B cell (primary cell): ENCODE results near the gene INSR. TPM values are rescaled to one million over a fixed set of nuclear protein-coding genes. Genes with fewer than 3 reads are reported as not detected.
"Not testable (repeated sequence)": the region's sequence is repeated elsewhere in the genome, so short reads cannot be mapped to it uniquely, and the experiment has no call there.

ENCODE experiments used
- ATAC-seq: fragments of 200-7000 bp; cut with Tn5 transposase; one replicate; pipeline ENCODE4 v1.10.0; 2021; ENCODE audit warnings: low read depth, mild to moderate bottlenecking, moderate number of reproducible peaks, moderate library complexity
- CTCF ChIA-PET: fragments of 350-600 bp; sonication (Branson Sonifier 250); formaldehyde crosslinking; loops from one replicate; lab custom pipeline; 2021; ENCODE audit warnings: antibody characterized with exemption, inconsistent platforms; lab: Charles Lee
- POLR2A ChIA-PET: fragments of 350-600 bp; sonication (Branson Sonifier 250); formaldehyde crosslinking; loops from one replicate; lab custom pipeline; 2021; ENCODE audit warnings: antibody characterized with exemption; lab: Charles Lee
- DNase-seq: peaks from one replicate; pipeline ENCODE4 v3.0.0; 2013
- H2AFZ ChIP-seq: 2 replicates; pipeline ENCODE4 v1.6.1; 2012; ENCODE audit warnings: mild to moderate bottlenecking, low read depth, low read length; ENCODE audit not compliant: insufficient read depth, poor library complexity, severe bottlenecking
- H3K27ac ChIP-seq, 2 donors: 1 replicate in 1 of 2; 2 replicates in 1 of 2; pipeline ENCODE4 v1.5.1; 2012 to 2013; ENCODE audit warnings: low read length in 2 of 2, mild to moderate bottlenecking in 2 of 2, moderate library complexity in 1 of 2
- H3K27me3 ChIP-seq, 4 experiments: fragments of 200-600 bp in 1 of 4; sonication (generic) in 1 of 4; replicated peaks in 1 of 4; 1 replicate in 2 of 4; 2 replicates in 2 of 4; pipeline versions ENCODE4 v1.6.1 to v1.7.0; 2013 to 2016; ENCODE audit warnings: low read length in 3 of 4, mild to moderate bottlenecking in 2 of 4, mixed read lengths in 1 of 4, moderate library complexity in 1 of 4; ENCODE audit not compliant: insufficient read depth in 4 of 4, control insufficient read depth in 3 of 4; ENCODE audit errors: control extremely low read depth in 1 of 4
- H3K36me3 ChIP-seq, 2 experiments: replicated peaks in 1 of 2; 1 replicate in 1 of 2; 2 replicates in 1 of 2; pipeline versions ENCODE4 v1.6.1 to v1.7.1; 2013; ENCODE audit warnings: low read length in 1 of 2; ENCODE audit not compliant: insufficient read depth in 2 of 2, control insufficient read depth in 1 of 2; ENCODE audit errors: control extremely low read depth in 1 of 2, extremely low read depth in 1 of 2
- H3K4me1 ChIP-seq, 2 donors: fragments of 200-600 bp in 1 of 2; sonication (generic) in 1 of 2; 1 replicate in 1 of 2; 2 replicates in 1 of 2; pipeline versions ENCODE4 v1.5.1 to v1.6.1; 2013 to 2017; ENCODE audit warnings: low read length in 2 of 2; ENCODE audit not compliant: control insufficient read depth in 2 of 2, insufficient read depth in 2 of 2
- H3K4me2 ChIP-seq: replicated peaks from 2 replicates; pipeline ENCODE3; 2012; ENCODE audit warnings: mild to moderate bottlenecking, low read depth, low read length; ENCODE audit not compliant: poor library complexity, severe bottlenecking
- H3K4me3 ChIP-seq, 5 experiments: fragments of 200-600 bp in 1 of 5; sonication (generic) in 1 of 5; 1 replicate in 3 of 5; 2 replicates in 2 of 5; pipeline versions ENCODE4 v1.5.1 to v1.7.0; 2011 to 2016; ENCODE audit warnings: low read length in 4 of 5, mild to moderate bottlenecking in 4 of 5, low read depth in 2 of 5, control low read depth in 1 of 5, moderate library complexity in 1 of 5; ENCODE audit not compliant: insufficient read depth in 1 of 5; ENCODE audit errors: control extremely low read depth in 1 of 5, extremely low read depth in 1 of 5
- H3K79me2 ChIP-seq: fragments of 200-600 bp; sonication (generic); one replicate; pipeline ENCODE4 v1.6.0; 2016; ENCODE audit warnings: low read length; ENCODE audit not compliant: control insufficient read depth, insufficient read depth
- H3K9ac ChIP-seq: fragments of 200-600 bp; sonication (generic); 2 replicates; pipeline ENCODE4 v1.6.1; 2017; ENCODE audit warnings: mild to moderate bottlenecking, low read length, moderate library complexity
- H3K9me3 ChIP-seq, 3 donors: one replicate each; pipeline versions ENCODE4 v1.6.1 to v1.7.1; 2013; ENCODE audit warnings: low read length in 2 of 3; ENCODE audit not compliant: control insufficient read depth in 2 of 3, insufficient read depth in 1 of 3; ENCODE audit errors: control extremely low read depth in 1 of 3
- H4K20me1 ChIP-seq: 2 replicates; pipeline ENCODE4 v1.6.0; 2012; ENCODE audit warnings: mild to moderate bottlenecking, low read length; ENCODE audit not compliant: insufficient read depth, control insufficient read depth, poor library complexity, severe bottlenecking
- H3K27ac Mint-ChIP-seq: one replicate; pipeline ENCODE4 v1.8.0; 2021; ENCODE audit warnings: mixed read lengths
- H3K27me3 Mint-ChIP-seq: one replicate; pipeline ENCODE4 v1.8.0; 2021; ENCODE audit warnings: mixed read lengths
- H3K4me1 Mint-ChIP-seq: one replicate; pipeline ENCODE4 v1.8.0; 2021; ENCODE audit warnings: mixed read lengths
- H3K4me3 Mint-ChIP-seq: one replicate; pipeline ENCODE4 v1.8.0; 2021; ENCODE audit warnings: mixed read lengths
- H3K9me3 Mint-ChIP-seq: one replicate; pipeline ENCODE4 v1.8.0; 2022; ENCODE audit warnings: mixed read lengths; ENCODE audit not compliant: insufficient read depth
- WGBS: methylation state at CpG from one replicate; pipeline ENCODE4 v1.1.5; 2013; ENCODE audit warnings: missing lambda C conversion rate; ENCODE audit not compliant: insufficient coverage; 5-methylcytosine and 5-hydroxymethylcytosine counted together
- intact Hi-C: fragments of 100-400 bp; cut with micrococcal nuclease; formaldehyde crosslinking; loops from one replicate; pipeline ENCODE4 v1.10.0; 2022
- polyA plus RNA-seq: library from polyadenylated mRNA; depleted of rRNA; stranded (reverse); fragments of >200 nt; gene quantifications from 2 replicates; pipeline ENCODE4 v1.2.3, GENCODE V29; 2012
- total RNA-seq, 2 donors: library from RNA; stranded (reverse); fragments of 120-200 nt in 1 of 2; gene quantifications; 1 replicate in 1 of 2; 2 replicates in 1 of 2; pipeline versions ENCODE4 v1.2.3 to v1.2.4, GENCODE V29; 2013 to 2022

Gene INSR
- total and polyA plus RNA-seq, 2 donors (not counting 1 experiment from before 2014, with no cell fraction given) = 1.4 to 6.3 TPM

DNA sequence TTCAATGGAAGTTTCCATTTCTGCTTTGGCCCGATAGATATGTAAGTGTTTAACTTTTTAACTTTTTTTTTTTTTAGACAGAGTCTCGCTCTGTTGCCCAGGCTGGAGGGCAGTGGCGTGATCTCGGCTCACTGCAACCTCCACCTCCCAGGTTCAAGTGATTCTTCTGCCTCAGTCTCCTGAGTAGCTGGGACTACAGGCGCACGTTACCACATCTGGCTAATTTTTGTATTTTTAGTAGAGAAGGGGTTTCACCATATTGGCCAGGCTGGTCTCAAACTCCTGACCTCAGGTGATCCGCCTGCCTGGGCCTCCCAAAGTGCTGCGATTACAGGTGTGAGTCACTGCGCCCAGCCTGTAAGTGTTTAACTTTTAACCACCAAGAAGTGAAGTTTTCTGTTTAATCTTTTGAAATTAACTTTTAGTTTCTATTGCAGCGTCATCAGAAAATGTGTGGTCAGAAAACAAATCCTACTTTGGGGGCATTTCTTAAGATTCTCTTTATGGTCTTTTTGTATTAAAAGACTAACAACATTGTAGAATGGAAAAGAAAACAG is 147.0 kb downstream of the INSR start:
- H3K27me3 Mint-ChIP-seq, H3K4me1 ChIP-seq, H3K4me2 ChIP-seq, H3K79me2 ChIP-seq, intact Hi-C loops, H3K9me3 Mint-ChIP-seq, H3K4me1 Mint-ChIP-seq, POLR2A ChIA-PET, H3K4me3 Mint-ChIP-seq, H3K9ac ChIP-seq, H3K27me3 ChIP-seq, H2AFZ ChIP-seq, H3K36me3 ChIP-seq, ATAC-seq, H3K27ac ChIP-seq, H3K4me3 ChIP-seq, H3K9me3 ChIP-seq, H3K27ac Mint-ChIP-seq, DNase-seq, H4K20me1 ChIP-seq: not testable (repeated sequence)
- 100% methylated on average over 1 of the region's 10 CpGs for WGBS
- CTCF ChIA-PET = interaction anchor here (0.7 to 7.4 kb wide), 3 partner anchors 31 to 192 kb away, joined by 3 to 105 read pairs (median 3); no protein-coding TSS in a partner anchor

DNA sequence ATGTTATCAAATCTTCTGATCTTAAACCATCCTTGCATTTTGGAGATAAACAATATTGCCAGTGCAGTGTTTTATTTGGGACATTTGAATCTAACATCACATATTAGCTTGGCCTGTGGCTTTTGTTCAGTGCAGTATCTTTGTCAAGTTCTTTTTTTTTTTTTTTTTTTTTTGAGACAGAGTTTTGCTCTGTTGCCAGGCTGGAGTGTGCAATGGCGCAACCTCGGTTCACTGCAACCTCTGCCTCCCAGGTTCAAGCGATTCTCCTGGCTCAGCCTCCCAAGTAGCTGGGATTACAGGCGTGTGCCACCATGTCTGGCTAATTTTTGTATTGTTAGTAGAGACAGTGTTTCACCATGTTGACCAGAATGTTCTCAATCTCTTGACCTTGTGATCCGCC is 148.1 kb downstream of the INSR start:
- H3K79me2 ChIP-seq, ATAC-seq, H3K4me2 ChIP-seq, H3K9me3 ChIP-seq, H3K9me3 Mint-ChIP-seq, H3K27ac Mint-ChIP-seq, H3K27me3 ChIP-seq, H3K27me3 Mint-ChIP-seq, intact Hi-C loops, DNase-seq, H3K4me3 Mint-ChIP-seq, POLR2A ChIA-PET, H3K36me3 ChIP-seq, H3K4me1 ChIP-seq, H3K4me3 ChIP-seq, H4K20me1 ChIP-seq, H3K27ac ChIP-seq, H3K9ac ChIP-seq, H3K4me1 Mint-ChIP-seq, H2AFZ ChIP-seq: not testable (repeated sequence)
- CTCF ChIA-PET = interaction anchor here (0.6 to 7.4 kb wide), 4 partner anchors 184 to 495 kb away, joined by 3 to 105 read pairs (median 6); no protein-coding TSS in a partner anchor
- 96% methylated on average over 3 of the region's 5 CpGs for WGBS
